Effector memory CD4-positive, alpha-beta T cell (primary cell): ENCODE measurements around the gene SHB.

Experiments
- DNase-seq, 3 donors: peaks; one replicate each; pipeline ENCODE4 v3.0.0-alpha.2; 2020
- H3K27ac ChIP-seq: 2 replicates; pipeline ENCODE4 v1.7.0; 2013; ENCODE audit warnings: mild to moderate bottlenecking, low read length, moderate library complexity; ENCODE audit not compliant: insufficient read depth, poor library complexity, severe bottlenecking
- H3K27me3 ChIP-seq: replicated peaks from 2 replicates; pipeline ENCODE4 v1.7.0; 2013; ENCODE audit warnings: mild to moderate bottlenecking, low read length; ENCODE audit not compliant: insufficient read depth, control insufficient read depth, poor library complexity, severe bottlenecking
- H3K36me3 ChIP-seq: 2 replicates; pipeline ENCODE4 v1.7.0; 2013; ENCODE audit warnings: mild to moderate bottlenecking, low read length, moderate library complexity; ENCODE audit not compliant: control insufficient read depth, insufficient read depth
- H3K4me1 ChIP-seq: 2 replicates; pipeline ENCODE4 v1.7.0; 2013; ENCODE audit warnings: low read length, mild to moderate bottlenecking; ENCODE audit not compliant: control insufficient read depth, insufficient read depth, poor library complexity, severe bottlenecking
- H3K4me3 ChIP-seq: 2 replicates; pipeline ENCODE4 v1.7.0; 2013; ENCODE audit warnings: low read length, low read depth, mild to moderate bottlenecking; ENCODE audit not compliant: insufficient read depth, poor library complexity, severe bottlenecking
- H3K9me3 ChIP-seq: 2 replicates; pipeline ENCODE4 v1.7.0; 2013; ENCODE audit warnings: mild to moderate bottlenecking, low read length, moderate library complexity; ENCODE audit not compliant: control insufficient read depth

SHB gene

GRCh38 chr9:37953775-37954437 is 115.1 kb downstream of the SHB start:
- Histone ChIP-seq H3K27me3 (no peaks in the 10 kb centered on the region), H3K4me3 (no peak overlapping the region), H3K4me1 (no peaks in the 10 kb centered on the region), H3K27ac (no peak overlapping the region), H3K9me3 (no peaks in the 10 kb centered on the region), H3K36me3 (no peaks in the 10 kb centered on the region)
- DNase-seq, result no peak

DNA sequence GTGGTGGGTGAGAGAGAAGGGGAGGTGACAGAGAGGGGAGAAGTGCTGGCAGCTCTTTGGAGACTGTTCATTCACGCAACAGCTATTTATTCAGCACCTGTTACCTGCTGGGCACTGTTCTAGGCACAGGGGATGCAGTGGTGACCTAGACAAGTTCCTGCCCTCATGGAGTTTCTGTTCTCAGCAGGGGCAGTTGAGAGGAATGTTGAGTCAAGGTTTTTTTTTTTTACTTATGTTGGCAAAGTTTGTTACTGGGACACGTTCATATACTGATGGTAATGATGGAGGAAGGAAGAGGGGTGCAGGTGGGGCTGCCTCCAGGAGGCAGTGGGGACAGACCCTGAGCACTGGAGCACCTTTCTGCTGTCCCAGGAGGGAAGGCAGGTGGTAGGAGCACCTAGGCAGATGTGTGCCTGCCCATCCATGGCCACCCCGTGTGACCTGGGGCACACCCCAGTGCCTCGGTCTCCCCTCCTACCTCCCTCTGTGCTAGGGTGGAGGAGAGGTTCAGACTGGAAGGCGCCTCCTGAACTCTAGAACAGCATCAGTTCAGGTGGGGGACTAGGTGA is 115.7 kb downstream of the SHB start:
- no peak for DNase-seq
- Histone ChIP-seq H3K27ac (no peak overlapping the region), H3K9me3 (no peaks in the 10 kb centered on the region), H3K36me3 (no peaks in the 10 kb centered on the region), H3K4me1 (no peaks in the 10 kb centered on the region), H3K4me3 (no peak overlapping the region), H3K27me3 (no peaks in the 10 kb centered on the region)

GRCh38 chr9:37952731-37953130 is 116.3 kb downstream of the SHB start:
- H3K27ac ChIP-seq, result no peak overlapping the region
- H3K9me3 ChIP-seq, result no peaks in the 10 kb centered on the region
- H3K4me3 ChIP-seq, result no peak overlapping the region
- H3K4me1 ChIP-seq, result no peaks in the 10 kb centered on the region
- no peak for DNase-seq
- H3K36me3 ChIP-seq, result no peaks in the 10 kb centered on the region
- H3K27me3 ChIP-seq, result no peaks in the 10 kb centered on the region

DNA sequence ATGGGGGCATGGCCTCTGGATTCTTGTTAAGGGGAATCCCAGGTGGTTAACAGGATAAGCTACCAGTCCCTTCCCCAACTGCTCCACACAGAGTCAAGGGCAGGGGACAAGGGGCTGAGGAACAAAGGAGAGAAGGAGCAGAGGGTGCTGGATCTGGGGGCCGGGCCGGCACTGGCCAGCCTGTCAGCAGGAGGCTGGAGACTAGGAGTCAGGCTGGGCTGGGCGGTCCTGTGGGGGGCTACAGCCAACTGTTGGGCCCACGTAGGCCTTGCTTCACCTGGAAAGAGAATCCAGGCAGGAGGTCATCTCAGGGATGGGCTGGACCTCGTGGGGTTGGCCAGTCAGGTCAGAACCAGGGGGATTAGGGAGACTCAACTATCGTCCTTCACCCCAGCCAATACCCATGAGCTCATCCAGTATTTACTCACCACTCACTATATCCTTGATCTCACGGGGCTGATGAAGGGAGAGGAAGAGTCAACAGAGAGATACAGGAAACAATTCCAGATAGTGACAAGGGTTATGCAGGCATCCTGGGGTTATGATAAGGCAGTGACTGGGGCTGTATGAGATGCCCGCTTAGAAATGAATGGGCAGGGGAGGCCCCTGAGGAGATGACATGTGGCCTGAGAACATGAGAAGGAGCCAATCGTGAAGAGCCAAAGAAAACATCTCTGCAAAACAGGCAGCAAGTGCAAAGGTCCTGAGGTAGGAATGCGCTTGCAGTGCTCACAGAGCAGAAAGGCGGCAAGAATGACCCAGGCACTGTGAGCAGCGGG is 117.2 kb downstream of the SHB start:
- H3K9me3 ChIP-seq, result no peaks in the 10 kb centered on the region
- DNase-seq, result no peak
- H3K4me3 ChIP-seq, result no peak overlapping the region
- H3K36me3 ChIP-seq, result no peaks in the 10 kb centered on the region
- H3K4me1 ChIP-seq, result no peaks in the 10 kb centered on the region
- no peak overlapping the region for H3K27ac ChIP-seq
- H3K27me3 ChIP-seq, result no peaks in the 10 kb centered on the region

GRCh38 chr9:37950561-37950960 is 118.5 kb downstream of the SHB start:
- no peaks in the 10 kb centered on the region for H3K9me3 ChIP-seq
- H3K27ac ChIP-seq, result no peak overlapping the region
- no peaks in the 10 kb centered on the region for H3K36me3 ChIP-seq
- no peak for DNase-seq
- H3K4me1 ChIP-seq, result no peaks in the 10 kb centered on the region
- H3K4me3 ChIP-seq, result no peak overlapping the region
- H3K27me3 ChIP-seq, result no peaks in the 10 kb centered on the region

GRCh38 chr9:37949576-37949975 is 119.5 kb downstream of the SHB start:
- H3K27me3 ChIP-seq, result no peaks in the 10 kb centered on the region
- no peaks in the 10 kb centered on the region for H3K4me1 ChIP-seq
- no peak overlapping the region for H3K4me3 ChIP-seq
- H3K27ac ChIP-seq, result no peak overlapping the region
- no peaks in the 10 kb centered on the region for H3K36me3 ChIP-seq
- no peak for DNase-seq
- no peaks in the 10 kb centered on the region for H3K9me3 ChIP-seq

- H3K36me3 ChIP-seq, result no peaks in the 10 kb centered on the region
- no peak for DNase-seq
Observed at GRCh38 chr9:37948417-37948980, 120.5 kb downstream of the SHB start.

GRCh38 chr9:37947977-37948376 is 121.0 kb downstream of the SHB start:
- H3K27me3 ChIP-seq, result no peaks in the 10 kb centered on the region
- H3K4me1 ChIP-seq, result no peaks in the 10 kb centered on the region
- no peaks in the 10 kb centered on the region for H3K9me3 ChIP-seq
- no peak overlapping the region for H3K27ac ChIP-seq
- H3K4me3 ChIP-seq, result no peak overlapping the region
- H3K36me3 ChIP-seq, result no peaks in the 10 kb centered on the region
- DNase-seq, result no peak

More at GRCh38 chr9:37948417-37948980, 120.5 kb downstream of the SHB start:
- H3K27ac ChIP-seq, result no peak overlapping the region
- H3K9me3 ChIP-seq, result no peaks in the 10 kb centered on the region
- H3K4me1 ChIP-seq, result no peaks in the 10 kb centered on the region
- H3K27me3 ChIP-seq, result no peaks in the 10 kb centered on the region
- no peak overlapping the region for H3K4me3 ChIP-seq

- DNase-seq, result no peak
- H3K36me3 ChIP-seq, result no peaks in the 10 kb centered on the region
Observed at GRCh38 chr9:37947471-37947870, 121.6 kb downstream of the SHB start.

DNA sequence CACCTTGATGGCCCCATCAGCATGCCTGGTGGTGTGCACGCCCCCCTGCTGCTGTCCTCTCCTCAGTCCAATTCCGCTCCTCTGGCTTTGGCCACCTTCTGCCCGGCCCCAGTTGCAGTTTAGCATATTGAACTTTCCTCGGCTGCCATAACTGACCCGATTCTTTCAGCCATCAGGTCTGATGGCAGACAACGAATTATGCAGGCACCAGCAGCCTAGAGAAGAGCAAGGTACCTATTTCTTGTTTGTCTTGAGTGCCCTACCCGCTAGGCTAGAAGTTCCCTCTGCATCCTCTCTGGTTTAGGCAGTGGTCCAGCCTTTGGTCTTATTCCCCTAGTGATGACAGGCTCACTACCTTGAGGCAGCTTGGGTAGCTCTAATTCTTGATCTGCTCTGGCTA is 122.1 kb downstream of the SHB start:
- H3K36me3 ChIP-seq, result no peaks in the 10 kb centered on the region

More at GRCh38 chr9:37947471-37947870, 121.6 kb downstream of the SHB start:
- no peaks in the 10 kb centered on the region for H3K4me1 ChIP-seq
- no peaks in the 10 kb centered on the region for H3K9me3 ChIP-seq
- no peak overlapping the region for H3K4me3 ChIP-seq
- H3K27ac ChIP-seq, result no peak overlapping the region
- H3K27me3 ChIP-seq, result no peaks in the 10 kb centered on the region

More for the DNA sequence above, 122.1 kb downstream of the SHB start:
- DNase-seq, result no peak
- no peaks in the 10 kb centered on the region for H3K4me1 ChIP-seq
- H3K27me3 ChIP-seq, result no peaks in the 10 kb centered on the region
- no peaks in the 10 kb centered on the region for H3K9me3 ChIP-seq
- H3K4me3 ChIP-seq, result no peak overlapping the region
- no peak overlapping the region for H3K27ac ChIP-seq
